ENCODE data around the gene HOMEZ. TPM values are rescaled to one million over a fixed set of nuclear protein-coding genes. Genes with fewer than 3 reads are reported as not detected.
A peak's percentile ranks its signal among the peaks of the same experiment; 100 is the strongest.
"Not testable (repeated sequence)": the region's sequence is repeated elsewhere in the genome, so short reads cannot be mapped to it uniquely, and the experiment has no call there.

Gene HOMEZ
- total and polyA plus RNA-seq, 5 donors: 8.4 to 12.7 (median 9.8) TPM

DNA sequence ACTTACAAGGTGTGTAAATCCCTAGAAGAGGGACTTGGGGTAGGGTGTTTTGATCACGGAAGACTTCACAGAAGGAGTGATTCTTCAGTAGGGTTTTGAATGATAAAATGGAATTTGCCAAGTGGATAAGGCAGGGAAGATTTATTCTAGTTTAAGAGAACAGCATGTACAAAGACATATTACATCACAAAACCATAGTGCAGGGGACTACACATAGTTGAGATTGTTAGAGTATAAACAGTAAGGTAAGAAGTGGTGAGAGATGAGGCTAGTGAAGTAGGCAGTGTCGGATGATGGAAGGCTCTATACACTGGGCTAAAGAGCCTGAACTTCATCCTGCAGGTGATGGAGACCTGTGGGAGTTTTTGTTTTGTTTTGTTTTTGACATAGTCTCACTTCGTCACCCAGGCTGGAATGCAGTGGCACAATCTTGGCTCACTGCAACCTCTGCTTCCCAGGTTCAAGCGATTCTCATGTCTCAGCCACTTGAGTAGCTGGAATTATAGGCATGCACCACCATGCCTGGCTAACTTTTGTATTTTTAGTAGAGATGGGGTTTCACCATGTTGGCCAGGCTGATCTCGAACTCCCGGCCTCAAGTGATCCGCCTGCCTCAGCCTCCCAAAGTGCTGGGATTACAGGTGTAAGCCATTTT lies 44.7 kb downstream of the HOMEZ start:
- H3K27ac ChIP-seq (ENCODE audit: low read length); DNase-seq; H3K9me3 ChIP-seq (ENCODE audit: control insufficient read depth, low read length); H3K4me1 ChIP-seq (ENCODE audit: control insufficient read depth, insufficient read depth, low read length); H3K4me3 ChIP-seq (ENCODE audit: low read length); ATAC-seq; intact Hi-C loops (cut with DNase I); H3K27me3 ChIP-seq (ENCODE audit: control insufficient read depth, insufficient read depth): not testable (repeated sequence)
- WGBS: 84% methylated on average over 7 of the region's 7 CpGs

DNA sequence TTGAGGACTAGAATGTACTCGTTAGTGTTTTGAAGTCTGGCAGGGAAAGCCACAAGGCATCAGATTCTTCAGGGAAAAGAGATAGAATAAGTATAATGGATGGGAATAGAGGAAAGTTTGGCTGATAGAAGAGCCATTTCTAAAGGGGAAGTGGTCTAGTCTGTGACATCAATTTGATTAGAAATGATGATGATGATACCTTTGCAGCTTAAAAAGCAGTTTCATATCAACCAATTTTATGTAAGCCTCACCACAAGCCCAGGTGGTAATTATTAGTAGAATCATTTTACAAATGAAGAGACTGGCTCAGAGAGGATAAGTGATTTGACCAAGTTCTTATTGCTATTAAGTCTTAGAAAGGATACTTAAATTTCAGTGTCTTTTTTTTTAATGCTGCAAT lies 45.3 kb downstream of the HOMEZ start:
- Histone ChIP-seq H3K9me3 (ENCODE audit: control insufficient read depth, low read length) (no peaks in the 10 kb centered on the region), H3K4me1 (ENCODE audit: control insufficient read depth, insufficient read depth, low read length) (no peaks in the 10 kb centered on the region), H3K4me3 (ENCODE audit: low read length) (no peak overlapping the region), H3K27ac (ENCODE audit: low read length) (no peak overlapping the region), H3K27me3 (ENCODE audit: control insufficient read depth, insufficient read depth) (no peaks in the 10 kb centered on the region)
- 69% methylated on average over 1 of the region's 1 CpG for WGBS
- ATAC-seq: no peak
- no peak for DNase-seq
- intact Hi-C loops (cut with DNase I): no loop called here

DNA sequence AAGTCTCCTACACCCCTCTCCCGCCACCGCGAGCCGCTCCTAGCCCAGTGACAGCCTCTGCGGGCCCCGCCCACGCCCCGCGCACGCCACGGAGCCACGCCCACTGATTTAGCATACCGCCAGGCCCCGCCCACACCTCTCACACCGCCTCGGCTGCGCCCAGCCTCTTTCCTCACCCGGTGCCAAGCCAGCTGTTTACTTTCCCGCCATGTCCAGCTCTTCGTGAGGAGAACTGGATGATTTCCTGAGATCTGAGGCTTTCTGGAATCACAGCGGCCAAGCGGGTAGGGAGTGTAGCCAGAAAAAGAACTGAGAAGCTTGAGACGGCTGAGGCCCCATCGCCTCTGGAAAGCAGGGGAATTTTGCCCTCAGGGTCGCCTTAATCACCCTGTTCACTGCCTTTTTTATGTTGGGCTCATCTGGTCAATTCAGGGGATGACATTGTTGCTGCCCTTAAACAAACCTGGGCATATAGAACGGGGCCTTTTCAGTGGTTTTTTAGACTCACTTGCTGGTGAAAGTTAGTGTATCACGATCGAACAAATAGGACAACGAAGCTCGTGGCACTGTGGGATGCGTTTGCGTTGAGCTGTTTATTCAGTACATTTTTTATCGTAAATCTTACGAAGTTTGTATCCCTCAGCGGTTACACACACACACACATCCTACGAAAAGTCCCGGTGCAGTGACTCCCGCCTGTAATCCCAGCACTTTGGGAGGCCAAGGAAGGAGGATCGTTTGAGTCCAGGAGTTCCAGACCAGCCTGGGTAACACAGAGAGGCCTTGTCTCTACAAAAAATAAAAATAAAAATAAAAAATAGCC lies 47.9 kb downstream of the HOMEZ start, which contains the start of gene RNF212B:
TSS of gene RNF212B (plus strand) at position 165 of the 823 bp plus-strand sequence. CDS start 2,410 bp downstream, outside the sequence.
- 28% methylated on average over 39 of the region's 39 CpGs for WGBS
- Histone ChIP-seq H3K27ac (ENCODE audit: low read length) (no peak within 1 kb of the TSS), H3K4me3 (ENCODE audit: low read length) (no peak within 1 kb of the TSS), H3K9me3 (ENCODE audit: control insufficient read depth, low read length) (no peaks in the 10 kb centered on the region), H3K4me1 (ENCODE audit: control insufficient read depth, insufficient read depth, low read length) (no peaks in the 10 kb centered on the region), H3K27me3 (ENCODE audit: control insufficient read depth, insufficient read depth) (no peaks in the 10 kb centered on the region)
- peak; percentile 94 to 98 (median 97) for DNase-seq
- peak; percentile 100 for ATAC-seq
- intact Hi-C loops (cut with DNase I): no loop called here

DNA sequence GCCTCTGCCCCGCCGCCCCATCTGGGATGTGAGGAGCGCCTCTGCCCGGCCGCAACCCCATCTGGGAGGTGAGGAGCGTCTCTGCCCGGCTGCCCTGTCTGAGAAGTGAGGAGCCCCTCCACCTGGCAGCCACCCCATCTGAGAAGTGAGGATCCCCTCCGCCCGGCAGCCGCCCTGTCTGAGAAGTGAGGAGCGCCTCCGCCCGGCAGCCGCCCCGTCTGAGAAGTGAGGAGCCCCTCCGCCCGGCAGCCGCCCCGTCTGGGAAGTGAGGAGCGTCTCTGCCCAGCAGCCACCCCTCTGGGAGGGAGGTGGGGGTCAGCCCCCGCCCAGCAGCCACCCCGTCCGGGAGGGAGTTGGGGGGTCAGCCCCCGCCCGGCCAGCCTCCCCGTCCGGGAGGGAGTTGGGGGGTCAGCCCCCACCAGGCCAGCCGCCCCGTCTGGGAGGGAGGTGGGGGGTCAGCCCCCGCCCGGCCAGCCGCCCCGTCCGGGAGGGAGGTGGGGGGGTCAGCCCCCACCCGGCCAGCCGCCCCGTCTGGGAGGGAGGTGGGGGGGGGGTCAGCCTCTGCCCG lies 53.6 kb downstream of the HOMEZ start:
- H3K9me3 ChIP-seq (ENCODE audit: control insufficient read depth, low read length); H3K27ac ChIP-seq (ENCODE audit: low read length); intact Hi-C loops (cut with DNase I); H3K4me1 ChIP-seq (ENCODE audit: control insufficient read depth, insufficient read depth, low read length); H3K4me3 ChIP-seq (ENCODE audit: low read length); ATAC-seq; H3K27me3 ChIP-seq (ENCODE audit: control insufficient read depth, insufficient read depth): not testable (repeated sequence)
- 92% methylated on average over 38 of the region's 38 CpGs for WGBS
- peak in 1 of 3 donors; percentile 64 for DNase-seq

DNA sequence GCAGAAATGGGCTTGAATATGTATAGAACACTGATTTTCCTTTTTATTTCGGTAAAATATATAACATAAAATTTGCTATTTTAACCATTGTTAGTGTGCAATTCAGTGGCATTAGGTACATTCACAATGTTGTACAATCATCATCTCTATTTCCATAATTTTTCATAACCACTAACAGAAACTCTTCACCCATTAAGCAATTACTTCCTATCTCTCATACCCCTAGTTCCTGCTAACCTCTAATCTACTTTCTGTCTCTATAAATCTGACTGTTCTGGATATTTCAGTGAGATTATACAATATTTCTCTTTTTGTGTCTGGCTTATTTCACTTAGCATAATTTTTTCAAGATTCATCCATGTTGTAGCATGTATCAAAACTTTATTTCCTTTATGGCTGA lies 57.1 kb downstream of the HOMEZ start:
- no peak overlapping the region for H3K27ac ChIP-seq (ENCODE audit: low read length)
- ATAC-seq: no peak
- DNase-seq: no peak
- intact Hi-C loops (cut with DNase I): no loop called here
- H3K9me3 ChIP-seq (ENCODE audit: control insufficient read depth, low read length): no peaks in the 10 kb centered on the region
- no peaks in the 10 kb centered on the region for H3K4me1 ChIP-seq (ENCODE audit: control insufficient read depth, insufficient read depth, low read length)
- H3K4me3 ChIP-seq (ENCODE audit: low read length): no peak overlapping the region
- no peaks in the 10 kb centered on the region for H3K27me3 ChIP-seq (ENCODE audit: control insufficient read depth, insufficient read depth)
- 81% methylated on average over 1 of the region's 1 CpG for WGBS

DNA sequence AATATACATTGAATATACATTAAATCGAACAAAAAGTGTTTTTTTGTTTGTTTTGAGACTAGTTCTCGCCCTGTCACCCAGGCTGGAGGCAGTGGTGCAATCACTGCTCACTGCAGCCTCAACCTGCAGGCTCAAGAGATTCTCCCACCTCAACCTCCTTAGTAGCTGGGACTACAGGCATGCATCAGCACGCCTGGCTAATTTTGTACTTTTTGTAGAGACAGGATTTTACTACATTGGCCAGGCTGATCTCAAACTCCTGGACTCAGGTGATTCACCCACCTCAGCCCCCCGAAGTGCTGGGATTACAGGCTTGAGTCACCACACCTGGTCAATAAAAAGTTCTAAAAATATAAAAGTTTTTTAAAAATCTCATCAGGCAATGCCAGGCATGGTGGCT lies 58.4 kb downstream of the HOMEZ start:
- no peaks in the 10 kb centered on the region for H3K4me1 ChIP-seq (ENCODE audit: control insufficient read depth, insufficient read depth, low read length)
- intact Hi-C loops (cut with DNase I): no loop called here
- H3K9me3 ChIP-seq (ENCODE audit: control insufficient read depth, low read length): no peaks in the 10 kb centered on the region
- no peak overlapping the region for H3K27ac ChIP-seq (ENCODE audit: low read length)
- no peak for ATAC-seq
- no peak for DNase-seq
- no peaks in the 10 kb centered on the region for H3K27me3 ChIP-seq (ENCODE audit: control insufficient read depth, insufficient read depth)
- WGBS: 50% methylated on average over 4 of the region's 4 CpGs
- no peak overlapping the region for H3K4me3 ChIP-seq (ENCODE audit: low read length)

DNA sequence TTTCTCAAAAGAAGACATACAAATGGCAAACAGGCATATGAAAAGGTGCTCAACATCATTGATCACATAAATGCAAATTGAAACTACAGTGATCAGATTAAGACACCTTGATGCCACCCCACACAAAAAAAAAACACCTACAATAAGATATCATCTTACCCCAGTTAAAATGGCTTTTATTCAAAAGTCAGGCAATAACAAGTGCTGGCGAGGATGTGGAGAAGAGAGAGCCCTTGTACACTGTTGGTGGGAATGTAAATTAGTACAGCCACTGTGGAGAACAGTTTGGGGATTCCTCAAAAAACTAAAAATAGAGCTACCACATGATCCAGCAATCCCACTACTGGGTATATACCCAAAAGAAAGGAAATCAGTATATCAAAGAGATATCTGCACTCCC lies 61.0 kb downstream of the HOMEZ start:
- H3K27me3 ChIP-seq (ENCODE audit: control insufficient read depth, insufficient read depth); DNase-seq; ATAC-seq; intact Hi-C loops (cut with DNase I); H3K9me3 ChIP-seq (ENCODE audit: control insufficient read depth, low read length); H3K4me3 ChIP-seq (ENCODE audit: low read length); H3K4me1 ChIP-seq (ENCODE audit: control insufficient read depth, insufficient read depth, low read length); H3K27ac ChIP-seq (ENCODE audit: low read length): not testable (repeated sequence)
- WGBS: 77% methylated on average over 1 of the region's 1 CpG

Other genes with a start within 250 kb of the HOMEZ start
- gene PSMB11, start 243.9 kb downstream of the HOMEZ start, total RNA-seq: not detected
- not detected for gene PSMB11, start 243.9 kb downstream of the HOMEZ start, polyA plus RNA-seq
- gene CDH24, start 228.6 kb downstream of the HOMEZ start, total RNA-seq: 1 to 10 TPM in 3 of 4 donors, under 1 TPM in 1; 0.95 to 2.3 (median 2.2) TPM
- gene CDH24, start 228.6 kb downstream of the HOMEZ start, polyA plus RNA-seq: 2.5 TPM
- gene ACIN1, start 191.0 kb downstream of the HOMEZ start, total RNA-seq: 10 to 100 TPM; 78.9 to 87.8 (median 84.8) TPM
- 67.1 TPM for gene ACIN1, start 191.0 kb downstream of the HOMEZ start, polyA plus RNA-seq
- gene C14orf119, start 190.6 kb downstream of the HOMEZ start, total RNA-seq: 10 to 100 TPM; 30.2 to 43.9 (median 41.2) TPM
- 27.3 TPM for gene C14orf119, start 190.6 kb downstream of the HOMEZ start, polyA plus RNA-seq
- not detected for gene CIROP, start 181.1 kb downstream of the HOMEZ start, total RNA-seq
- not detected for gene CIROP, start 181.1 kb downstream of the HOMEZ start, polyA plus RNA-seq
- not detected for gene CEBPE, start 166.9 kb downstream of the HOMEZ start, total RNA-seq
- gene CEBPE, start 166.9 kb downstream of the HOMEZ start, polyA plus RNA-seq: not detected
- 10 to 100 TPM in 2 of 4 donors, 1 to 10 TPM in 2; 6.9 to 11.7 (median 10.1) TPM for gene SLC7A8, start 102.5 kb downstream of the HOMEZ start, total RNA-seq
- gene SLC7A8, start 102.5 kb downstream of the HOMEZ start, polyA plus RNA-seq: 7.8 TPM
- gene RNF212B, start 48.2 kb downstream of the HOMEZ start, total RNA-seq: not detected
- not detected for gene RNF212B, start 48.2 kb downstream of the HOMEZ start, polyA plus RNA-seq
- gene PPP1R3E, start 16.7 kb upstream of the HOMEZ start, total RNA-seq: 10 to 100 TPM in 2 of 4 donors, 1 to 10 TPM in 2; 6.1 to 15.3 (median 10.6) TPM
- gene PPP1R3E, start 16.7 kb upstream of the HOMEZ start, polyA plus RNA-seq: 7.9 TPM
- gene BCL2L2, start 20.7 kb upstream of the HOMEZ start, total RNA-seq: 10 to 100 TPM; 40.4 to 51.9 (median 48.8) TPM
- 38.1 TPM for gene BCL2L2, start 20.7 kb upstream of the HOMEZ start, polyA plus RNA-seq
- gene PABPN1, start 35.3 kb upstream of the HOMEZ start, total RNA-seq: 10 to 100 TPM; 93.6 to 97.9 (median 96.4) TPM
- 107 TPM for gene PABPN1, start 35.3 kb upstream of the HOMEZ start, polyA plus RNA-seq
- gene SLC22A17, start 66.8 kb upstream of the HOMEZ start, total RNA-seq: 10 to 100 TPM; 42.4 to 72.5 (median 55.9) TPM
- gene SLC22A17, start 66.8 kb upstream of the HOMEZ start, polyA plus RNA-seq: 47.2 TPM
- gene EFS, start 79.0 kb upstream of the HOMEZ start, total RNA-seq: 10 to 100 TPM in 1 of 4 donors, 1 to 10 TPM in 3; 6.7 to 10.1 (median 7.8) TPM
- gene EFS, start 79.0 kb upstream of the HOMEZ start, polyA plus RNA-seq: 6.2 TPM
- gene IL25, start 86.7 kb upstream of the HOMEZ start, total RNA-seq: not detected
- 0.09 TPM for gene IL25, start 86.7 kb upstream of the HOMEZ start, polyA plus RNA-seq
- 1 to 10 TPM in 3 of 4 donors, under 1 TPM in 1; 0.36 to 1.4 (median 1.2) TPM for gene CMTM5, start 90.9 kb upstream of the HOMEZ start, total RNA-seq
- gene CMTM5, start 90.9 kb upstream of the HOMEZ start, polyA plus RNA-seq: 13.9 TPM
- gene MYH6, start 122.1 kb upstream of the HOMEZ start, total RNA-seq: over 10,000 TPM; 12,862 to 15,773 (median 14,347) TPM
- gene MYH6, start 122.1 kb upstream of the HOMEZ start, polyA plus RNA-seq: 11,120 TPM
- 1,000 to 10,000 TPM in 1 of 4 donors, 100 to 1,000 TPM in 3; 461 to 2,251 (median 602) TPM for gene MYH7, start 149.5 kb upstream of the HOMEZ start, total RNA-seq
- 1,734 TPM for gene MYH7, start 149.5 kb upstream of the HOMEZ start, polyA plus RNA-seq
- gene NGDN, start 183.6 kb upstream of the HOMEZ start, total RNA-seq: 10 to 100 TPM; 19.3 to 23.4 (median 21.8) TPM
- gene NGDN, start 183.6 kb upstream of the HOMEZ start, polyA plus RNA-seq: 26.8 TPM

Data from right cardiac atrium (tissue), 5 donors.